ENCODE measurements around the gene ZSCAN5A. TPM values are rescaled to one million over a fixed set of nuclear protein-coding genes. Genes with fewer than 3 reads are reported as not detected.

Gene ZSCAN5A
- total and polyA plus RNA-seq, 2 of the 13 experiments (the other 11 are each of a cell fraction or from before 2014, with no cell fraction given): 9.5 to 17.8 TPM

GRCh38 chr19:56316728-56317127, 2.1 kb upstream of the ZSCAN5A start:
- DNase-seq (ENCODE audit: low spot score): peak; percentile 25
- ChIA-PET CTCF (ENCODE audit: low intra/inter-chr PET ratio, low total read pairs) (no interaction called here), POLR2A (no interaction called here)
- Histone ChIP-seq H3K9me3 (ENCODE audit: low read length) (no peaks in the 10 kb centered on the region), H3K27ac (ENCODE audit: extremely low read length, insufficient read depth, low read length) (peak overlapping the region; percentile 42), H3K4me2 (ENCODE audit: low read depth, low read length) (peak overlapping the region; percentile 99; the same call in 1 of the 2 replicates), H3K4me1 (ENCODE audit: insufficient read depth, low read length) (peaks cover 50% of the 10 kb centered on the region), H4K20me1 (ENCODE audit: insufficient read depth, low read length) (no peaks in the 10 kb centered on the region), H3K79me2 (ENCODE audit: insufficient read depth, low read length) (no peaks in the 10 kb centered on the region), H3K9ac (ENCODE audit: insufficient read depth, low read depth, low read length) (no peak overlapping the region; the same call in 1 of the 2 replicates), H3K27me3 (ENCODE audit: control insufficient read depth in 1 of 2, insufficient read depth in 2 of 2, low read length in 2 of 2) (no peaks in the 10 kb centered on the region; a peak in 1 of 5 replicates), H3K36me3 (replicated peaks in 1 of 2; ENCODE audit: control insufficient read depth in 1 of 2, insufficient read depth in 2 of 2, low read length in 2 of 2) (no peaks in the 10 kb centered on the region), H2AFZ (ENCODE audit: low read length) (no peak overlapping the region), H3K4me3 (replicated peaks in 1 of 3; ENCODE audit: insufficient read depth in 1 of 3, low read depth in 2 of 3, low read length in 3 of 3) (no peak overlapping the region)
- no peak for ATAC-seq
- BruUV-seq (replicated peaks): no TSS peak
- FAIRE-seq: no peak
- WGBS (ENCODE audit: low lambda C conversion rate): 78% methylated on average over 5 of the region's 5 CpGs
- in situ Hi-C loops (cut with HindIII; ENCODE audit: extremely low pct_ligation_motif_present, low pct_unique_long_range_greater_than_20kb) (loop anchor here (10.0 kb wide), 1 partner anchor 242 kb away; no protein-coding TSS in a partner anchor), intact Hi-C loops (cut with micrococcal nuclease; ENCODE audit: unreplicated experiment) (loop anchor here (5.0 kb wide), 1 partner anchor 194 kb away; the partner anchor contains the start of gene ZNF787)
- no peak for TF ChIP-seq GLI4 (CRISPR knock-in tag; IDR thresholded peaks at IDR 0.05; ENCODE audit: borderline replicate concordance)
- TF ChIP-seq U2AF2 (IDR thresholded peaks at IDR 0.05; ENCODE audit: low read depth, low read length): no peak
- TF ChIP-seq ARNT2 (CRISPR knock-in tag; IDR thresholded peaks at IDR 0.05; ENCODE audit: low read depth): no peak
- TF ChIP-seq ZSCAN29 (CRISPR knock-in tag; conservative IDR thresholded peaks at IDR 0.05): no peak
- peak; percentile 73; the same call in 1 of the 2 replicates for TF ChIP-seq ZSCAN22 (CRISPR knock-in tag; IDR thresholded peaks at IDR 0.05)
- TF ChIP-seq, protein P1, sequence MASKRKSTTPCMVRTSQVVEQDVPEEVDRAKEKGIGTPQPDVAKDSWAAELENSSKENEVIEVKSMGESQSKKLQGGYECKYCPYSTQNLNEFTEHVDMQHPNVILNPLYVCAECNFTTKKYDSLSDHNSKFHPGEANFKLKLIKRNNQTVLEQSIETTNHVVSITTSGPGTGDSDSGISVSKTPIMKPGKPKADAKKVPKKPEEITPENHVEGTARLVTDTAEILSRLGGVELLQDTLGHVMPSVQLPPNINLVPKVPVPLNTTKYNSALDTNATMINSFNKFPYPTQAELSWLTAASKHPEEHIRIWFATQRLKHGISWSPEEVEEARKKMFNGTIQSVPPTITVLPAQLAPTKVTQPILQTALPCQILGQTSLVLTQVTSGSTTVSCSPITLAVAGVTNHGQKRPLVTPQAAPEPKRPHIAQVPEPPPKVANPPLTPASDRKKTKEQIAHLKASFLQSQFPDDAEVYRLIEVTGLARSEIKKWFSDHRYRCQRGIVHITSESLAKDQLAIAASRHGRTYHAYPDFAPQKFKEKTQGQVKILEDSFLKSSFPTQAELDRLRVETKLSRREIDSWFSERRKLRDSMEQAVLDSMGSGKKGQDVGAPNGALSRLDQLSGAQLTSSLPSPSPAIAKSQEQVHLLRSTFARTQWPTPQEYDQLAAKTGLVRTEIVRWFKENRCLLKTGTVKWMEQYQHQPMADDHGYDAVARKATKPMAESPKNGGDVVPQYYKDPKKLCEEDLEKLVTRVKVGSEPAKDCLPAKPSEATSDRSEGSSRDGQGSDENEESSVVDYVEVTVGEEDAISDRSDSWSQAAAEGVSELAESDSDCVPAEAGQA (IDR thresholded peaks at IDR 0.05; ENCODE audit: low read depth): no peak
- TF ChIP-seq, protein P1 (CRISPR knock-in tag; IDR thresholded peaks at IDR 0.05; ENCODE audit: borderline replicate concordance): no peak
- no peak for TF ChIP-seq ZSCAN21 (CRISPR knock-in tag; IDR thresholded peaks at IDR 0.05; ENCODE audit: borderline replicate concordance)
- peak; percentile 37; the same call in 1 of the 2 replicates for TF ChIP-seq PITX1 (CRISPR knock-in tag; IDR thresholded peaks at IDR 0.05)
- TF ChIP-seq PCBP2 (optimal IDR thresholded peaks at IDR 0.05; ENCODE audit: low read depth, low read length, poor library complexity, severe bottlenecking): no peak
- TF ChIP-seq RARA (CRISPR knock-in tag; IDR thresholded peaks at IDR 0.05): peak; percentile 81
- TF ChIP-seq ZNF501 (CRISPR knock-in tag; IDR thresholded peaks at IDR 0.05): no peak
- no peak for TF ChIP-seq RBM39 (IDR thresholded peaks at IDR 0.05; ENCODE audit: low read depth, low read length, poor library complexity, severe bottlenecking)
- TF ChIP-seq BRF2 (CRISPR knock-in tag; IDR thresholded peaks at IDR 0.05): no peak
- TF ChIP-seq, protein P2, sequence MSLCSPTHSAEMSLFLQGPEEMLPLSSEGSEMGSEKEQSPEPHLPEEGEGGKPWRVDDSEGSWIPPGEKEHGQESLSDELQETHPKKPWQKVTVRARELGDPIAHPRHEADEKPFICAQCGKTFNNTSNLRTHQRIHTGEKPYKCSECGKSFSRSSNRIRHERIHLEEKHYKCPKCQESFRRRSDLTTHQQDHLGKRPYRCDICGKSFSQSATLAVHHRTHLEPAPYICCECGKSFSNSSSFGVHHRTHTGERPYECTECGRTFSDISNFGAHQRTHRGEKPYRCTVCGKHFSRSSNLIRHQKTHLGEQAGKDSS (CRISPR knock-in tag; IDR thresholded peaks at IDR 0.05; ENCODE audit: borderline replicate concordance, low read depth): no peak
- TF ChIP-seq ZNF205 (CRISPR knock-in tag; IDR thresholded peaks at IDR 0.05): no peak
- TF ChIP-seq CC2D1A (CRISPR knock-in tag; IDR thresholded peaks at IDR 0.05): no peak
- TF ChIP-seq ISX (CRISPR knock-in tag; conservative IDR thresholded peaks at IDR 0.05): no peak

All from HepG2 (cell line).